HFFc6 (cell line): ENCODE results near the gene SRSF10. TPM values are rescaled to one million over a fixed set of nuclear protein-coding genes. Genes with fewer than 3 reads are reported as not detected.

Source experiments
- DNase-seq: peaks from one replicate; pipeline ENCODE4 v3.0.0-alpha.2; 2018
- H3K27ac Mint-ChIP-seq: 2 replicates; pipeline ENCODE4 v1.8.0; 2020; ENCODE audit warnings: mild to moderate bottlenecking, mixed read lengths
- H3K27me3 Mint-ChIP-seq: 2 replicates; pipeline ENCODE4 v1.8.0; 2021; ENCODE audit warnings: mild to moderate bottlenecking, moderate library complexity, mixed read lengths; ENCODE audit not compliant: insufficient read depth
- H3K36me3 Mint-ChIP-seq: 2 replicates; pipeline ENCODE4 v1.8.0; 2021; ENCODE audit warnings: low read depth, mixed read lengths
- H3K4me1 Mint-ChIP-seq: 2 replicates; pipeline ENCODE4 v1.8.0; 2020; ENCODE audit warnings: low read depth, mixed read lengths
- H3K4me3 Mint-ChIP-seq: 2 replicates; pipeline ENCODE4 v1.8.0; 2020; ENCODE audit warnings: mild to moderate bottlenecking, moderate library complexity, mixed read lengths
- H3K9me3 Mint-ChIP-seq: 2 replicates; pipeline ENCODE4 v1.8.0; 2020; ENCODE audit warnings: mild to moderate bottlenecking, mixed read lengths
- total RNA-seq, 6 experiments: library from RNA; stranded (reverse); fragmentation: NEBNext Ultra II Directional; extraction: Animal tissue kit (Norgen Biotek cat#: 25700); gene quantifications; 2 replicates in 1 of 6; 3 replicates in 5 of 6; pipeline ENCODE4 v1.2.3, GENCODE V29; 2021
- TF ChIP-seq, protein P1 (sequence below): fragments of 200-600 bp; sonication (generic); IDR thresholded peaks from 2 replicates; pipeline ENCODE4 v1.5.0; 2021; ENCODE audit warnings: antibody characterized with exemption, mild to moderate bottlenecking

SRSF10 gene
- total RNA-seq, 6 experiments from 2014 or later: 84.5 to 100 (median 94.8) TPM

DNA sequence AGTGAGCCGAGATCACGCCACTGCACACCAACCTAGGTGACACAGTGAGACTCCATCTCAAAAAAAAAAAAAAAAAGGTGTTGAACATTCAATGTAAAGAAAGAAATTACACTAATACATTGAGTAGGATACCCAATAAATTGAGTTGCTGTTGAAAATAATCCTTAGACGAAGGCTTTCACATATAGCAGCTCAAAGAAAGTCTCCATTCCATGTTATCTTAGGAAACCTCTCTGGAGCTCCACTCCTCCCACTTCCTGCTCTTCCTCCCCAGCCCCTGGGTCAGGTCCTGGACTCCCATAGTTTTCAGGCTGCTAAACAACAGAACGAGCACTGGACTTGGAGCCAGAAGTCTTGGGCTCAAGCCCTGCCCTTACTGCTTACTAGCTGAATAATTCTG is 51.3 kb downstream of the SRSF10 start:
- TF ChIP-seq, protein P1, sequence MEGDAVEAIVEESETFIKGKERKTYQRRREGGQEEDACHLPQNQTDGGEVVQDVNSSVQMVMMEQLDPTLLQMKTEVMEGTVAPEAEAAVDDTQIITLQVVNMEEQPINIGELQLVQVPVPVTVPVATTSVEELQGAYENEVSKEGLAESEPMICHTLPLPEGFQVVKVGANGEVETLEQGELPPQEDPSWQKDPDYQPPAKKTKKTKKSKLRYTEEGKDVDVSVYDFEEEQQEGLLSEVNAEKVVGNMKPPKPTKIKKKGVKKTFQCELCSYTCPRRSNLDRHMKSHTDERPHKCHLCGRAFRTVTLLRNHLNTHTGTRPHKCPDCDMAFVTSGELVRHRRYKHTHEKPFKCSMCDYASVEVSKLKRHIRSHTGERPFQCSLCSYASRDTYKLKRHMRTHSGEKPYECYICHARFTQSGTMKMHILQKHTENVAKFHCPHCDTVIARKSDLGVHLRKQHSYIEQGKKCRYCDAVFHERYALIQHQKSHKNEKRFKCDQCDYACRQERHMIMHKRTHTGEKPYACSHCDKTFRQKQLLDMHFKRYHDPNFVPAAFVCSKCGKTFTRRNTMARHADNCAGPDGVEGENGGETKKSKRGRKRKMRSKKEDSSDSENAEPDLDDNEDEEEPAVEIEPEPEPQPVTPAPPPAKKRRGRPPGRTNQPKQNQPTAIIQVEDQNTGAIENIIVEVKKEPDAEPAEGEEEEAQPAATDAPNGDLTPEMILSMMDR: no peak
- Mint-ChIP-seq H3K27ac (no peak overlapping the region), H3K4me1 (peaks cover 16% of the 10 kb centered on the region), H3K9me3 (no peaks in the 10 kb centered on the region), H3K4me3 (no peak overlapping the region), H3K36me3 (no peaks in the 10 kb centered on the region), H3K27me3 (peaks cover 9% of the 10 kb centered on the region)
- no peak for DNase-seq

DNA sequence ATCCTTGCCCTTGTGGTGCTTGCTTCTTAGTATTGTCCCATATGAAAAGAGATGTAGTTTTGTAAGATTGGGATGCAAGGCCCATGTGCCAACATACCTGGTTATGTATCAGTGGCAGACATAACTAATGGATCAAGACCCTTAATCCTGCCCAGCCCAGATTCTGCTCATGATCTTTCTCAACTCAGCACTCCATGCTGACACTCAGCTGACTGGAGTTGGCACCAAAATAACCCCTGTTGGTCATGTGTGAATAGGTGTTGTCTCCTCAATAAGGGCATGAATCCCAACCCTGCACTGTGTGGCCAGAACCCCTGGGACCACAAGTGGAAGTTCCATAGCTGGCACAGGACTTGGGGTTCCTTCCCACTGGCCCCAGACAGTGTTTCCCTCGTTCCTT is 53.0 kb downstream of the SRSF10 start:
- Mint-ChIP-seq H3K36me3 (no peaks in the 10 kb centered on the region), H3K27me3 (peaks cover 13% of the 10 kb centered on the region), H3K9me3 (no peaks in the 10 kb centered on the region), H3K4me3 (no peak overlapping the region), H3K27ac (no peak overlapping the region), H3K4me1 (peaks cover 16% of the 10 kb centered on the region)
- TF ChIP-seq, protein P1: no peak
- DNase-seq: no peak

DNA sequence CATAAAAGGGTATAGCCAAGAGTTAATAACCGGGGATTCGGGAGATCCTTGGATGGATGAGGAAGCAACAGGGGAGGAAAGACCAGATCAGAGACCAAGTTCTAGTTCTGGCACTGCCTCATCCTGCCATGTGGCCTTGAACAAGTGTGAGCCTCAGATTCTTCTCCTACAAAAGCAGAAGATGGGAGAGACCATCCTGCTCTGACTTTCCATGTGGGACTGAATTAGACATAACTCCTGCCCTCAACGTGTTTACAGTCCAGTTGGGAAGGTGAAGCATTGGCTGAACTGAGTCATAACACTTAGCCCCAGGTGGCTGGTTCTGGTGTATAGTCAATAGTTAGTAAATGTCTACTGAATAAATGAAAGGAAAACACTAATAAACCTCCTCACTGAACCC is 54.8 kb downstream of the SRSF10 start:
- Mint-ChIP-seq H3K4me1 (peaks cover 1% of the 10 kb centered on the region), H3K27ac (no peak overlapping the region), H3K9me3 (no peaks in the 10 kb centered on the region), H3K4me3 (no peak overlapping the region), H3K36me3 (no peaks in the 10 kb centered on the region), H3K27me3 (peaks cover 18% of the 10 kb centered on the region)
- DNase-seq: no peak
- TF ChIP-seq, protein P1: no peak

DNA sequence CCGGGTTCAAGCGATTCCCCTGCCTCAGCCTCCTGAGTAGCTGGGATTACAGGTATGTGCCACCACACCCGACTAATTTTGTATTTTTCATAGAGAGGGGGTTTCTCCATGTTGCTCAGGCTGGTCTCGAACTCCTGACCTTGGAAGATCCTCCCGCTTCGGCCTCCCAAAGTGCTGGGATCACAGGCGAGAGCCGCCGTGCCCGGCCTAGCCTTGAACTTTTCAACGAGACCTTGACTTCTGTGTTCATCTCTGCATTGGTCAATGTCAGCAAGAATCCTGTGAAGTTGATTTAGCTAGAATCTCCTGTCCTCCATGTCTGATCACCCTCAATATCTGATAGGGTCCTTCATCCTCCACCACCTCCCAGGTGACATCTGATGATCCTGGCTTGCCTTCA is 55.5 kb downstream of the SRSF10 start:
- TF ChIP-seq, protein P1: no peak
- Mint-ChIP-seq H3K27ac (no peak overlapping the region), H3K4me1 (peaks cover 5% of the 10 kb centered on the region; the same call in 1 of the 2 replicates), H3K9me3 (no peaks in the 10 kb centered on the region), H3K4me3 (no peak overlapping the region), H3K27me3 (peaks cover 18% of the 10 kb centered on the region), H3K36me3 (no peaks in the 10 kb centered on the region)
- no peak for DNase-seq

DNA sequence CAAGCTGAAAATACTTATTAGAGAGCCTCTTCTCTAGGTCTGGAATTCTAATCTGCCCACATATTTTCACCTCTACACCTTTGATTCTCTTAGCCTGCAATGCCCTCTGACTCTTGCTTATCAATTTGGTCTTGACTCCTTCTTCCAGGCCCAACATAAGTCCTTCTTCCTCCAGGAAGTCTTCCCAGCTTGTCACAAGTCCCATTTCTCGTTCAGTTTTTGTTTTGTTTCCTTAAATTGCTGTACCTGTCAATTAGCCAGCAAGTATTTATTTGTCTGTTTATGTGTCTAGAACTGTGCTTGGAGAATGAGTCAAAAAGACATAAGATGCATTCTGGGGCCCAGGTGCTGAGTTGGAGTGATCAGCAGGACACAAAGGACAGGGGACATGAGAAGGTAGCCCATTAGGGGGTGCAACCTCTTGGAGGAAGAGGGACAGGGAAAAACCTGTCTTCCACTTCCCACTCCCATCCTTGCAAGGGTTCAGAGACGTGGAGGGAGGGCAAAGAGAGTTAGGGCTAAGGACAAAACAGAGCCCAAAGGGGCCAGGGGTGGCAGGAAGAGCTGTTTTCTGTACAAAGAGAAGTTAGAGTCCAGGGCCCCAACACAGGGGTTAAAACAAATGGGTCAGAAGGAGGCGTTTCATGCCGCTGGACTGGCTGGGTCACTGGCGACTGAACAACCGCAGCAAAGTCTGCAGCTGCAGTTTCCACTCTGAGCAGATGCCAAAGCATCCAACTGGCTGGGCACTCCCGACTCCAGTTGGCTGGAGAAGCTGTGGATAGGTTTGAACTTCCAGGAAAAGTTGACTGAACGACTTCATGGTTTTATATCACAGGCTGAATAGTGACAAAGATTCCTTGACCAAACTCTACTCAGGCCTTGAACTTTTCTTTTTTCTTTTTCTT is 56.3 kb downstream of the SRSF10 start:
- no peaks in the 10 kb centered on the region for H3K9me3 Mint-ChIP-seq
- peak; percentile 16 for DNase-seq
- H3K36me3 Mint-ChIP-seq: no peaks in the 10 kb centered on the region
- TF ChIP-seq, protein P1: no peak
- H3K4me1 Mint-ChIP-seq: peaks cover 5% of the 10 kb centered on the region; the same call in 1 of the 2 replicates
- no peak overlapping the region for H3K4me3 Mint-ChIP-seq
- peaks cover 18% of the 10 kb centered on the region for H3K27me3 Mint-ChIP-seq
- H3K27ac Mint-ChIP-seq: no peak overlapping the region
